HG03175 (cell line): ENCODE data around the gene NBAS.
"Not testable (repeated sequence)": the region's sequence is repeated elsewhere in the genome, so short reads cannot be mapped to it uniquely, and the experiment has no call there.

Experiments
- ATAC-seq: cut with Tn5 transposase; IDR thresholded peaks from one replicate; pipeline ENCODE4 v1.9.1; 2021; ENCODE audit warnings: mild to moderate bottlenecking, moderate library complexity; ENCODE audit not compliant: unreplicated experiment

Gene NBAS

GRCh38 chr2:15429032-15429431, 132.1 kb downstream of the NBAS start:
- no peak for ATAC-seq

- no peak for ATAC-seq
Observed at GRCh38 chr2:15427987-15428386, 133.1 kb downstream of the NBAS start.

- no peak for ATAC-seq
Observed at GRCh38 chr2:15426606-15427005, 134.5 kb downstream of the NBAS start.

- no peak for ATAC-seq
Observed at GRCh38 chr2:15425712-15426111, 135.4 kb downstream of the NBAS start.

- ATAC-seq: no peak
Observed at GRCh38 chr2:15421753-15422152, 139.4 kb downstream of the NBAS start.

GRCh38 chr2:15415748-15416147, 145.4 kb downstream of the NBAS start:
- no peak for ATAC-seq

- no peak for ATAC-seq
Observed at GRCh38 chr2:15412779-15413178, 148.4 kb downstream of the NBAS start.

GRCh38 chr2:15412309-15412708, 148.8 kb downstream of the NBAS start:
- ATAC-seq: no peak

- ATAC-seq: no peak
Observed at GRCh38 chr2:15410884-15411283, 150.2 kb downstream of the NBAS start.

- no peak for ATAC-seq
Observed at GRCh38 chr2:15408759-15409158, 152.4 kb downstream of the NBAS start.

GRCh38 chr2:15407666-15408065, 153.5 kb downstream of the NBAS start:
- ATAC-seq: no peak

- ATAC-seq: not testable (repeated sequence)
Observed at GRCh38 chr2:15404511-15404910, 156.6 kb downstream of the NBAS start.

GRCh38 chr2:15400240-15400826, 160.8 kb downstream of the NBAS start:
- ATAC-seq: no peak

GRCh38 chr2:15399241-15399640, 161.9 kb downstream of the NBAS start:
- no peak for ATAC-seq

- no peak for ATAC-seq
Observed at GRCh38 chr2:15391751-15392150, 169.4 kb downstream of the NBAS start.

GRCh38 chr2:15389895-15390294, 171.2 kb downstream of the NBAS start:
- no peak for ATAC-seq

- no peak for ATAC-seq
Observed at GRCh38 chr2:15389326-15389700, 171.8 kb downstream of the NBAS start.

- no peak for ATAC-seq
Observed at GRCh38 chr2:15388406-15389325, 172.5 kb downstream of the NBAS start.

GRCh38 chr2:15385184-15385583, 175.9 kb downstream of the NBAS start:
- ATAC-seq: no peak

GRCh38 chr2:15383695-15384350, 177.3 kb downstream of the NBAS start:
- ATAC-seq: no peak

- peak; percentile 77 for ATAC-seq
Observed at GRCh38 chr2:15378148-15378908, 182.8 kb downstream of the NBAS start.
